CD14-positive monocyte (primary cell): ENCODE measurements around the gene SPATS2L. TPM values are rescaled to one million over a fixed set of nuclear protein-coding genes. Genes with fewer than 3 reads are reported as not detected.

Source experiments
- DNase-seq, 3 donors: peaks; one replicate each; pipeline ENCODE4 v3.0.0-alpha.2; 2011 to 2022
- H2AFZ ChIP-seq: 2 replicates; pipeline ENCODE4 v1.6.0; 2012; ENCODE audit warnings: mild to moderate bottlenecking, low read depth, low read length, inconsistent platforms; ENCODE audit not compliant: insufficient read depth, poor library complexity, severe bottlenecking
- H3K27ac ChIP-seq, 2 donors: 1 replicate in 1 of 2; 2 replicates in 1 of 2; pipeline ENCODE4 v1.5.1; 2012 to 2013; ENCODE audit warnings: low read length in 2 of 2, control low read depth in 1 of 2, inconsistent platforms in 1 of 2, low read depth in 1 of 2, mild to moderate bottlenecking in 1 of 2
- H3K27me3 ChIP-seq, 2 donors: one replicate each; pipeline versions ENCODE4 v1.6.0 to v1.6.1; 2011 to 2013; ENCODE audit warnings: low read length in 2 of 2; ENCODE audit not compliant: control insufficient read depth in 2 of 2, insufficient read depth in 2 of 2
- H3K36me3 ChIP-seq, 2 donors: replicated peaks in 1 of 2; 1 replicate in 1 of 2; 2 replicates in 1 of 2; pipeline versions ENCODE4 v1.5.1 to v1.6.1; 2012 to 2013; ENCODE audit warnings: low read length in 2 of 2, control low read depth in 1 of 2, inconsistent platforms in 1 of 2, mild to moderate bottlenecking in 1 of 2; ENCODE audit not compliant: insufficient read depth in 2 of 2, control insufficient read depth in 1 of 2
- H3K4me1 ChIP-seq, 2 donors: 1 replicate in 1 of 2; 2 replicates in 1 of 2; pipeline versions ENCODE4 v1.5.1 to v1.6.1; 2012 to 2013; ENCODE audit warnings: low read length in 2 of 2, control low read depth in 1 of 2, inconsistent platforms in 1 of 2, mild to moderate bottlenecking in 1 of 2, moderate library complexity in 1 of 2; ENCODE audit not compliant: insufficient read depth in 2 of 2, control insufficient read depth in 1 of 2
- H3K4me2 ChIP-seq: replicated peaks from 2 replicates; pipeline ENCODE3; 2012; ENCODE audit warnings: low read length, moderate library complexity, mild to moderate bottlenecking; ENCODE audit not compliant: poor library complexity, severe bottlenecking; ENCODE audit errors: extremely low read depth
- H3K4me3 ChIP-seq, 3 experiments: fragments of 200-600 bp in 1 of 3; sonication (generic) in 1 of 3; replicated peaks in 1 of 3; 1 replicate in 2 of 3; 2 replicates in 1 of 3; pipeline ENCODE4 v1.5.1; 2011 to 2013; ENCODE audit warnings: low read length in 3 of 3, mild to moderate bottlenecking in 3 of 3, control low read depth in 2 of 3, low read depth in 2 of 3, inconsistent platforms in 1 of 3, moderate library complexity in 1 of 3
- H3K79me2 ChIP-seq: 2 replicates; pipeline ENCODE4 v1.6.0; 2012; ENCODE audit warnings: mild to moderate bottlenecking, control low read depth, inconsistent platforms, low read length, moderate library complexity; ENCODE audit not compliant: insufficient read depth
- H3K9ac ChIP-seq: 2 replicates; pipeline ENCODE4 v1.6.0; 2017; ENCODE audit warnings: low read length, mild to moderate bottlenecking; ENCODE audit not compliant: insufficient read depth, poor library complexity, severe bottlenecking
- H3K9me3 ChIP-seq, 2 donors: replicated peaks in 1 of 2; 1 replicate in 1 of 2; 2 replicates in 1 of 2; pipeline versions ENCODE4 v1.5.1 to v1.6.1; 2012 to 2013; ENCODE audit warnings: low read length in 2 of 2, control low read depth in 1 of 2; ENCODE audit not compliant: control insufficient read depth in 1 of 2, insufficient read depth in 1 of 2
- H4K20me1 ChIP-seq: 2 replicates; pipeline ENCODE4 v1.6.0; 2012; ENCODE audit warnings: mild to moderate bottlenecking, low read length, control low read depth, moderate library complexity; ENCODE audit not compliant: insufficient read depth
- H3K27ac Mint-ChIP-seq, 7 donors: one replicate each; pipeline ENCODE4 v1.8.0; 2020; ENCODE audit warnings: mild to moderate bottlenecking in 7 of 7, mixed read lengths in 7 of 7, moderate library complexity in 6 of 7, inconsistent platforms in 2 of 7
- H3K27me3 Mint-ChIP-seq, 3 donors: one replicate each; pipeline ENCODE4 v1.8.0; 2021 to 2022; ENCODE audit warnings: low read depth in 3 of 3, mild to moderate bottlenecking in 3 of 3, mixed read lengths in 3 of 3, moderate library complexity in 3 of 3, inconsistent platforms in 1 of 3
- H3K36me3 Mint-ChIP-seq, 2 donors: one replicate each; pipeline ENCODE4 v1.8.0; 2020; ENCODE audit warnings: mixed read lengths in 2 of 2, inconsistent platforms in 1 of 2, mild to moderate bottlenecking in 1 of 2
- H3K4me1 Mint-ChIP-seq: one replicate; pipeline ENCODE4 v1.8.0; 2020; ENCODE audit warnings: mild to moderate bottlenecking, mixed read lengths
- H3K4me3 Mint-ChIP-seq, 2 donors: one replicate each; pipeline ENCODE4 v1.8.0; 2020; ENCODE audit warnings: mild to moderate bottlenecking in 2 of 2, mixed read lengths in 2 of 2, moderate library complexity in 1 of 2
- H3K9me3 Mint-ChIP-seq, 7 donors: one replicate each; pipeline ENCODE4 v1.8.0; 2020 to 2022; ENCODE audit warnings: mixed read lengths in 7 of 7, mild to moderate bottlenecking in 6 of 7, moderate library complexity in 6 of 7, inconsistent platforms in 2 of 7
- CTCF ChIP-seq: fragments of 200-600 bp; IDR thresholded peaks from one replicate; pipeline ENCODE4 v1.8.0; 2022; ENCODE audit warnings: antibody characterized with exemption, mild to moderate bottlenecking
- WGBS: methylation state at CpG from one replicate; pipeline ENCODE4 v1.1.5; 2013; ENCODE audit warnings: missing lambda C conversion rate; ENCODE audit not compliant: insufficient coverage; 5-methylcytosine and 5-hydroxymethylcytosine counted together
- intact Hi-C, 2 donors: fragments of 100-400 bp; cut with micrococcal nuclease; formaldehyde crosslinking; loops; one replicate each; pipeline versions ENCODE4 v1.15.0 to v1.15.1; 2023
- polyA plus RNA-seq, 3 donors: library from polyadenylated mRNA; depleted of rRNA in 1 of 3; unstranded in 2 of 3; stranded (reverse) in 1 of 3; fragments of 300-500 nt in 2 of 3; fragments of >200 nt in 1 of 3; fragmentation: Illumina TruSeq in 2 of 3; gene quantifications; 1 replicate in 2 of 3; 2 replicates in 1 of 3; pipeline ENCODE4 v1.2.3, GENCODE V29; 2012 to 2021

SPATS2L gene
- polyA plus RNA-seq, 3 donors = 2.7 to 5.2 (median 3.2) TPM

- Mint-ChIP-seq H3K9me3 (peaks cover 0 to 2% (median 0%) of the 10 kb centered on the region in 7 donors), H3K36me3 (no peaks in the 10 kb centered on the region), H3K27ac (peak overlapping the region in 1 of 7 donors; percentile 8), H3K4me1 (peaks cover 36% of the 10 kb centered on the region), H3K27me3 (peaks cover 1 to 2% (median 1%) of the 10 kb centered on the region in 3 donors), H3K4me3 (no peak overlapping the region)
- H2AFZ ChIP-seq = no peak overlapping the region
- TF ChIP-seq CTCF = no peak
- intact Hi-C loops = no loop called here
- DNase-seq = no peak
- H3K9ac ChIP-seq = no peak overlapping the region
- H3K36me3 ChIP-seq = no peaks in the 10 kb centered on the region
- H3K4me2 ChIP-seq = no peak overlapping the region
- H3K4me3 ChIP-seq = no peak overlapping the region
- no peaks in the 10 kb centered on the region for H4K20me1 ChIP-seq
- H3K27ac ChIP-seq = no peak overlapping the region
- 100% methylated on average over 4 of the region's 7 CpGs for WGBS
- H3K9me3 ChIP-seq = no peaks in the 10 kb centered on the region
- H3K79me2 ChIP-seq = no peaks in the 10 kb centered on the region
- no peaks in the 10 kb centered on the region for H3K27me3 ChIP-seq
- H3K4me1 ChIP-seq = peaks cover 16 to 31% of the 10 kb centered on the region in 2 donors
Observed at GRCh38 chr2:200378652-200379290, 72.3 kb downstream of the SPATS2L start.

- peaks cover 11 to 27% of the 10 kb centered on the region in 2 donors for H3K4me1 ChIP-seq
- no peak for TF ChIP-seq CTCF
- H3K4me1 Mint-ChIP-seq = peaks cover 29% of the 10 kb centered on the region
- H3K36me3 Mint-ChIP-seq = no peaks in the 10 kb centered on the region
- H3K9ac ChIP-seq = no peak overlapping the region
- no peaks in the 10 kb centered on the region for H3K27me3 ChIP-seq
- H2AFZ ChIP-seq = no peak overlapping the region
- no peaks in the 10 kb centered on the region for H4K20me1 ChIP-seq
- WGBS = 82% methylated on average over 2 of the region's 5 CpGs
- H3K4me3 ChIP-seq = no peak overlapping the region
- no peak for DNase-seq
- H3K79me2 ChIP-seq = no peaks in the 10 kb centered on the region
- intact Hi-C loops = no loop called here
- no peaks in the 10 kb centered on the region for H3K9me3 ChIP-seq
- peaks cover 1 to 2% (median 1%) of the 10 kb centered on the region in 3 donors for H3K27me3 Mint-ChIP-seq
- no peaks in the 10 kb centered on the region for H3K36me3 ChIP-seq
- peaks cover 0 to 2% (median 0%) of the 10 kb centered on the region in 7 donors for H3K9me3 Mint-ChIP-seq
- no peak overlapping the region for H3K27ac Mint-ChIP-seq
- H3K27ac ChIP-seq = no peak overlapping the region
- H3K4me3 Mint-ChIP-seq = no peak overlapping the region
- no peak overlapping the region for H3K4me2 ChIP-seq
Observed at GRCh38 chr2:200379481-200380090, 73.1 kb downstream of the SPATS2L start.
